A673 (cell line): Measurements from ENCODE around the gene RPAP3.

ENCODE experiments used
- EZH2 ChIP-seq: fragments of 200-600 bp; sonication (generic); IDR thresholded peaks from 2 replicates; pipeline ENCODE4 v1.6.1; 2017; ENCODE audit warnings: borderline replicate concordance, low read depth, mild to moderate bottlenecking, mixed read lengths, antibody characterized with exemption, low read length; ENCODE audit not compliant: poor library complexity, severe bottlenecking
- TF ChIP-seq, protein P1 (sequence below): fragments of 300-800, 200-600 bp; sonication (generic); conservative IDR thresholded peaks from 2 replicates; pipeline ENCODE4 v1.5.1; 2017; ENCODE audit warnings: low read depth, mild to moderate bottlenecking, antibody characterized with exemption, low read length, moderate library complexity, mixed read lengths

DNA sequence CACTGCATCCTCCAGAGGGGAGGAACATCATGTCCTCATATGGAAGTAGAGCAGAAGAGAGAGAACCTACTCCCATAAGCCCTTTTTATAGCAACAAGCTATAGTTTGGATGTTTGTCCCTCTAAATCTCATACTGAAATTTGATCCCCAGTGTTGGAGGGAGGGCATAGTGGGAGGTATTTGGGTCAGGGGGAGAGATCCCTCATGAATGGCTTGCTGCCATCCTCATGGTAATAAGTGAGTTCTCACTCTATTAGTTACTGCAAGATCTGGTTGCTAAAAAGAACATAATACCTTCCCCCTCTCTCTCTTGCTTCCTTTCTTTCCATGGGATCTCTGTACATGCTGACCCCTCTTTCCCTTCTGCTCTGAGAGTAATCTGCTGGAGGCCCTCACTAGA, 93.9 kb downstream of the RPAP3 start:
- TF ChIP-seq, protein P1, sequence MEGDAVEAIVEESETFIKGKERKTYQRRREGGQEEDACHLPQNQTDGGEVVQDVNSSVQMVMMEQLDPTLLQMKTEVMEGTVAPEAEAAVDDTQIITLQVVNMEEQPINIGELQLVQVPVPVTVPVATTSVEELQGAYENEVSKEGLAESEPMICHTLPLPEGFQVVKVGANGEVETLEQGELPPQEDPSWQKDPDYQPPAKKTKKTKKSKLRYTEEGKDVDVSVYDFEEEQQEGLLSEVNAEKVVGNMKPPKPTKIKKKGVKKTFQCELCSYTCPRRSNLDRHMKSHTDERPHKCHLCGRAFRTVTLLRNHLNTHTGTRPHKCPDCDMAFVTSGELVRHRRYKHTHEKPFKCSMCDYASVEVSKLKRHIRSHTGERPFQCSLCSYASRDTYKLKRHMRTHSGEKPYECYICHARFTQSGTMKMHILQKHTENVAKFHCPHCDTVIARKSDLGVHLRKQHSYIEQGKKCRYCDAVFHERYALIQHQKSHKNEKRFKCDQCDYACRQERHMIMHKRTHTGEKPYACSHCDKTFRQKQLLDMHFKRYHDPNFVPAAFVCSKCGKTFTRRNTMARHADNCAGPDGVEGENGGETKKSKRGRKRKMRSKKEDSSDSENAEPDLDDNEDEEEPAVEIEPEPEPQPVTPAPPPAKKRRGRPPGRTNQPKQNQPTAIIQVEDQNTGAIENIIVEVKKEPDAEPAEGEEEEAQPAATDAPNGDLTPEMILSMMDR = no peak
- no peak for TF ChIP-seq EZH2
